Measurements from ENCODE around the gene POLL.

Gene POLL

DNA sequence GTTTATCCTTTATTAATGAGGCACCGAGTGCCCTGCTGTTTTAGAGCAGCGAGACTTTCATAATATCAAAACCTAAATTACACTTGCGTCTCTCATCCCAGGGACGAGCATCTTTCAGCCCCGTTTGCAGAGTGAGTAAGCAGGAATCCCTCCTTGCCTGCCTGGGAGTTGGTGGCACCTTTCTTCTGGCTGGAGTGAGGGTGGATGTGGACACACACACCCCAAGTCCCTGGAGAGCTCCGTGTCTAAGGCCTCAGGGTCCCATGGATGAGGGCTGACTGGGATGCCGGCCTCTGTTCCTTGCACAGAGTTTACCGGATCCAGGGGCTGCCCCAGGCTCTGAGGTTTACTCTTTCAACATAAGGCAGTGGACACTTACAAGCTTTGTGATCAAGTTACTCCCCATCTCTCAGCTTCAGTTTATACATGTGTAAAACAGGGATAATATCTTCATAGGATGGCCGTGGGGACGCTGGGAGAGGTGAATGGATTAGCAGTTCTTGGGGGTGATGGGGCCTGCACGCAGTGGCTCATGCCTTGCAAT lies 24.5 kb downstream of the POLL start:
- TF ChIP-seq NFIC (IDR thresholded peaks at IDR 0.05) (no peak), TCF12 (IDR thresholded peaks at IDR 0.05; ENCODE audit: low read depth) (no peak), USF1 (IDR thresholded peaks at IDR 0.05) (no peak), MAX (IDR thresholded peaks at IDR 0.05) (no peak)

GRCh38 chr10:101563007-101563406 lies 25.1 kb downstream of the POLL start:
- TF ChIP-seq FOXM1 (IDR thresholded peaks at IDR 0.05; ENCODE audit: borderline replicate concordance, low read depth) (no peak), EGR1 (IDR thresholded peaks at IDR 0.05) (no peak), USF1 (IDR thresholded peaks at IDR 0.05) (no peak), TEAD4 (IDR thresholded peaks at IDR 0.05) (no peak), TCF12 (IDR thresholded peaks at IDR 0.05; ENCODE audit: low read depth) (no peak), ZBTB7A (IDR thresholded peaks at IDR 0.05; ENCODE audit: low read depth) (no peak), CEBPB (IDR thresholded peaks at IDR 0.05) (no peak), MAX (IDR thresholded peaks at IDR 0.05) (no peak), YY1 (IDR thresholded peaks at IDR 0.05; ENCODE audit: low read depth) (no peak), TAF1 (IDR thresholded peaks at IDR 0.05; ENCODE audit: low read depth) (no peak)
- TF ChIP-seq, protein P1, sequence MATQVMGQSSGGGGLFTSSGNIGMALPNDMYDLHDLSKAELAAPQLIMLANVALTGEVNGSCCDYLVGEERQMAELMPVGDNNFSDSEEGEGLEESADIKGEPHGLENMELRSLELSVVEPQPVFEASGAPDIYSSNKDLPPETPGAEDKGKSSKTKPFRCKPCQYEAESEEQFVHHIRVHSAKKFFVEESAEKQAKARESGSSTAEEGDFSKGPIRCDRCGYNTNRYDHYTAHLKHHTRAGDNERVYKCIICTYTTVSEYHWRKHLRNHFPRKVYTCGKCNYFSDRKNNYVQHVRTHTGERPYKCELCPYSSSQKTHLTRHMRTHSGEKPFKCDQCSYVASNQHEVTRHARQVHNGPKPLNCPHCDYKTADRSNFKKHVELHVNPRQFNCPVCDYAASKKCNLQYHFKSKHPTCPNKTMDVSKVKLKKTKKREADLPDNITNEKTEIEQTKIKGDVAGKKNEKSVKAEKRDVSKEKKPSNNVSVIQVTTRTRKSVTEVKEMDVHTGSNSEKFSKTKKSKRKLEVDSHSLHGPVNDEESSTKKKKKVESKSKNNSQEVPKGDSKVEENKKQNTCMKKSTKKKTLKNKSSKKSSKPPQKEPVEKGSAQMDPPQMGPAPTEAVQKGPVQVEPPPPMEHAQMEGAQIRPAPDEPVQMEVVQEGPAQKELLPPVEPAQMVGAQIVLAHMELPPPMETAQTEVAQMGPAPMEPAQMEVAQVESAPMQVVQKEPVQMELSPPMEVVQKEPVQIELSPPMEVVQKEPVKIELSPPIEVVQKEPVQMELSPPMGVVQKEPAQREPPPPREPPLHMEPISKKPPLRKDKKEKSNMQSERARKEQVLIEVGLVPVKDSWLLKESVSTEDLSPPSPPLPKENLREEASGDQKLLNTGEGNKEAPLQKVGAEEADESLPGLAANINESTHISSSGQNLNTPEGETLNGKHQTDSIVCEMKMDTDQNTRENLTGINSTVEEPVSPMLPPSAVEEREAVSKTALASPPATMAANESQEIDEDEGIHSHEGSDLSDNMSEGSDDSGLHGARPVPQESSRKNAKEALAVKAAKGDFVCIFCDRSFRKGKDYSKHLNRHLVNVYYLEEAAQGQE (IDR thresholded peaks at IDR 0.05; ENCODE audit: low read depth): no peak

- TF ChIP-seq USF1 (IDR thresholded peaks at IDR 0.05) (no peak), NFIC (IDR thresholded peaks at IDR 0.05) (no peak), CEBPB (IDR thresholded peaks at IDR 0.05) (no peak), MAX (IDR thresholded peaks at IDR 0.05) (no peak), CREB1 (IDR thresholded peaks at IDR 0.05; ENCODE audit: low read depth) (no peak), EGR1 (IDR thresholded peaks at IDR 0.05) (no peak), RAD21 (IDR thresholded peaks at IDR 0.05; ENCODE audit: low read depth) (no peak), FOXM1 (IDR thresholded peaks at IDR 0.05; ENCODE audit: borderline replicate concordance, low read depth) (no peak), TAF1 (IDR thresholded peaks at IDR 0.05; ENCODE audit: low read depth) (no peak), YY1 (IDR thresholded peaks at IDR 0.05; ENCODE audit: low read depth) (no peak), TEAD4 (IDR thresholded peaks at IDR 0.05) (no peak), ZBTB7A (IDR thresholded peaks at IDR 0.05; ENCODE audit: low read depth) (no peak), EP300 (IDR thresholded peaks at IDR 0.05; ENCODE audit: borderline replicate concordance) (no peak), TCF12 (IDR thresholded peaks at IDR 0.05; ENCODE audit: low read depth) (no peak)
- TF ChIP-seq, protein P1 (IDR thresholded peaks at IDR 0.05; ENCODE audit: low read depth): no peak
Observed at GRCh38 chr10:101562231-101562630, 25.8 kb downstream of the POLL start.

GRCh38 chr10:101561068-101561915 lies 26.8 kb downstream of the POLL start:
- TF ChIP-seq USF1 (IDR thresholded peaks at IDR 0.05): no peak
- TF ChIP-seq, protein P1 (IDR thresholded peaks at IDR 0.05; ENCODE audit: low read depth): no peak
- TF ChIP-seq EGR1 (IDR thresholded peaks at IDR 0.05): no peak
- TF ChIP-seq CEBPB (IDR thresholded peaks at IDR 0.05): no peak
- TF ChIP-seq EP300 (IDR thresholded peaks at IDR 0.05; ENCODE audit: borderline replicate concordance): no peak

Measured in Ishikawa (cell line).